ENCODE results near the gene SERPINB6. TPM values are rescaled to one million over a fixed set of nuclear protein-coding genes. Genes with fewer than 3 reads are reported as not detected.
"Not testable (repeated sequence)": the region's sequence is repeated elsewhere in the genome, so short reads cannot be mapped to it uniquely, and the experiment has no call there.

Gene SERPINB6
- total RNA-seq, 1 donor from 2014 or later: 128 TPM

DNA sequence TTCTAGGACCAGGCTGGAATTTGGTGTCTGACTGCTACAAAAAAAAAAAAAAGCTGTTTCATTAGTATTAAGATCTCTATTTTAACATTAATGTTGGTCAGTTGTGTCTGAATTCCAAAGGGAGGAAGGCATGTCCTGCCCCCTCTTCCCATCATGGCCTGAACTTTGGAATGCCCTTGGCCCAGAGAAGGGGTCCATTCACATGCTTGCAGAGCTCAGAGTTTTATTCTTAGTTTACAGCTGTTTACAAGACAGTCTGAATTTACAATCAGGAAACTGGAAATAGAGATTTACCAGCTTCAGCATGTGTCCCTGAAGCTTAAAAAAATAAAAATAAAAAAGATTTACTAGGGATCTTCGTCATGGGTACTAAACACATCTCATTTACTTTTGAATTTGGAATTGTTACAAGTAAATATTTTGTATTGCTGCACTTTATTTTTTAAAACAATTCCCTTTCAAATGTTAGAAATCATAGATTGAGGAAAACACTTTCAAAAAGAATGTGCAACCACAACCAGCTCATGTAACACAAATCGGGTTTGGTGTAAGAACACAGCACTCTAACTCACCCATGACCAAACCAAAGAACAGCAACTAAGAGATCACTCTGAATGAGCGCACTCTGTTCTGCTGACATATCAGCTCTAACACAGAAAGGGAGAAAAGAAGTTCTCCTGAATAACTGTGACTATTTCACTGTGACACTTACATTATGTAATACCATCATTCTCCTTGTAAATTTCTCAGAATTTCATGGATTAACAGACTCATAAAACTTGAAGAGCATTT lies 6.6 kb upstream of the SERPINB6 start:
- peak; percentile 61 for DNase-seq (ENCODE audit: low read depth)

DNA sequence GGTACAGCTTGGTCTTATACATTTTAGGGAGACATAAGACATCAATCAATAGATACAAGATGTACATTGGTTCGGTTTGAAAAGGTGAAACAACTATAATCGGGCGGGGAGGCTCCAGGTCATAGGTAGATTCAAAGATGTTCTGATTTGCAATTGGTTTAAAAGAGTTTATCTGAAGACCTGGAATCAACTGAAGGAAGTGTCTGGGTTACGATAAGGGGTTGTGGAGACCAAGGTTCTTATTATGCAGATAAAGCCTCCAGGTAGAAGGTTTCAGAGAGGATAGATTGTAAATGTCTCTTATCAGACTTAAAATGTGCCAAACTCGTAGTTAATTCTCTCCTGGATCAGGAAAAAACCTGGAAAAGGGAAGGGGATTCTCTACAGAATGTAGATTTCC lies 5.9 kb upstream of the SERPINB6 start:
- DNase-seq (ENCODE audit: low read depth): no peak

DNA sequence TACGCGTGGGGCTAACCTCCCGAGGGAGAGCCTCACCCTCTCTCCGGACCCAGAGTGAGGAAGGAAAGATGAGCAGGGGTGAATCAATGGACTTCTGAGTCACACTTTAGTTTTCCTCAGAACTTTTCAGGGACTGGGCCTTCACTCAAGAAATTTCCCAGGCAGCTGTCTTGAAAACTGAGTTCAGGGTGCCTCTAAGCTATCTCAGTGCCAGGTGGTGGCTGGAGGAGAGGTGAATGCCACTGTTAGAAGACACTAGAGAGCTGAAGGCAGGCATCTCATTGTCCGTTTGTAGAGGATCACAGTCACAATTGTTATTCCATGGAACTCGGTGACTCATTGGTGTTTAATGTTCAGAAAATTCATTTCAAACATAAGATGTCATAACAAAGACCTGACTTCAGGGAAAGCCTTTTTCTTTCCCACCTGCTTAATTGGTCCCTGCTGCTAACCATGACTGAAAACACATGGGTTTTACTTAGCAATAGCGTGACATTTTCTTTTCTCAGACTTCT lies 5.3 kb upstream of the SERPINB6 start:
- peak; percentile 78 for DNase-seq (ENCODE audit: low read depth)

DNA sequence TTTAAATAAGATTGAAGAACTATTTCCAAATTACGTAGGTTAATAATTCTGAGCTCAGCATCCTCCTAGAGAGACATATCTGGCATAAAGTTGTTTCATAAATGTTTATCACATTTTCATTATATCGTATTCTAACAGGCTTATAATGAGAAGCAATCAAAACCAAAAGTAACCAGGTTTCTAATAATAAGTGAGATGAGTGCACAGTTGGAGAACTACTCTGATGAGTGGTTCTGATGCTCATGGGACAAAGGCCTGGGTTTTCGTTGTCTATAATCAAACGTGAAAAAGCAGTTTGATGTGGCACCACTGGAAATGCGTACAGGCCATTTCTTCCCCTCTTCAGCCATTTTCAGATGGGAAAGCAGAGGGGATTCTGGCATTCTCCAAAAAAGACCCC lies 4.7 kb upstream of the SERPINB6 start:
- DNase-seq (ENCODE audit: low read depth): no peak

DNA sequence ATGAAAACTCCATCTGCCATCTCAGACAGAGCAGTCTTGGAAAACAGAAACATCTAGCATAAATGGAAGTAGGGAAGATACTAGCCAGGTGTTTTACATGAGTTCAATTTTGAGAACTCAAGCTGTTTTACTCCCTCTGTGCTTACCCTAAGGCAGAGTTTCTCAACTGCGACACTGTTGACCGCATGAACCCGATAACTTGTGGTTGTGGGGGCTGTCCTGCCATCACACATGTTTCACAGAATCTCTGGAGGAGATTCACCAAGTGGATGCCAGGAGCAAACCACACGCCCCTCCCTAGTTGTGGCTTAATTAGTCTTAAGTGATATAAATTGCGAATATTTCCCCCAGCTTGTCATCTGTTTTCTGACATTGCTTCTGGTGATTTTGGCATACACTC lies 2.3 kb upstream of the SERPINB6 start:
- peak; percentile 64 for DNase-seq (ENCODE audit: low read depth)

- DNase-seq (ENCODE audit: low read depth): not testable (repeated sequence)
These were observed 1.8 kb upstream of the SERPINB6 start for GRCh38 chr6:2973180-2973579.

GRCh38 chr6:2972685-2973084 lies 1.3 kb upstream of the SERPINB6 start:
- DNase-seq (ENCODE audit: low read depth): not testable (repeated sequence)

- not testable (repeated sequence) for DNase-seq (ENCODE audit: low read depth)
These were observed 786 bp upstream of the SERPINB6 start for GRCh38 chr6:2972219-2972487.

GRCh38 chr6:2970753-2971419 lies 481 bp downstream of the SERPINB6 start:
- DNase-seq (ENCODE audit: low read depth): peak; percentile 70

GRCh38 chr6:2970034-2970685 lies 1.2 kb downstream of the SERPINB6 start:
- peak; percentile 18 for DNase-seq (ENCODE audit: low read depth)

DNA sequence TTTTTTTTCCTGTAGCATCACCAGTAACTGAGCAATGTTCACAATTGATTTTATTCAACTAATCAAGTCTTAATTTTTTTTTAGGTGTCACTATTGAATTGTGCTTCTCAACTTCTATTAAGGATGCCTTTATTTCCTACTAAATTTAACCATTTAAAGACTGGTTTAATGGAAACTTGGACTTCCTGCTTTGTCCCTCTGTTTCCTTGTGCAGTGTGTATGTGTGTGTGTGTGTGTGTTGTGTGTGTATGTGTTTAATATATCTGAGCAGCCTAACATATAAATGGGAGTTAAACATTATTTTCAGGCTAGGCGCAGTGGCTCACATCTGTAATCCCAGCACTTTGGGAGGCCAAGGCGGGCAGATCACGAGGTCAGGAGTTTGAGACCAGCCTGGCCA lies 1.8 kb downstream of the SERPINB6 start:
- no peak for DNase-seq (ENCODE audit: low read depth)

DNA sequence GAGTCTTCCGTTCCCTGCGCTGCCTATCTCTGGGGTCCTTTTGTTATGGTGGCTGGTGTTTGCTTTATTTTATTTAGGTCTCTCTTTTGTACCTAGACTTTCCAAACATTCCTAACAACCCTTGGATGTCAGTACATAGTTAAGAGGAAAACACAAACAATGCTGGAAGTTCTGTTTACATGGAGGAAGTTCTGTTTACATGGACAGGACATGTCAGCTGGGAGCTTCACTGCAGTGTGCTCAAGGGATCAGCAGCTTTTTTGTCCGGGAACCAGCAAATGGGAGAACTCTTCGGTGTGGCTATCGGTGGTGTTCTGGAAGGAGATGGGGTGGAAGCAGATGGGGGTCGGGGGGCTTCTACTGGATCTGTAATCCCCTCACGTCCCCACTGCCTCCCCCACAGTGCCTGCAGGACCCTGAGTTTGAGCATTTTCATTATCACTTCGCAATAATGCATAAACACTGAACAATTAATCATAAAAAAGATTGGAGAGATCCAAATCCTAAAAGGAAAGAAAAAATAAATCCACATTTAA lies 2.7 kb downstream of the SERPINB6 start:
- no peak for DNase-seq (ENCODE audit: low read depth)

DNA sequence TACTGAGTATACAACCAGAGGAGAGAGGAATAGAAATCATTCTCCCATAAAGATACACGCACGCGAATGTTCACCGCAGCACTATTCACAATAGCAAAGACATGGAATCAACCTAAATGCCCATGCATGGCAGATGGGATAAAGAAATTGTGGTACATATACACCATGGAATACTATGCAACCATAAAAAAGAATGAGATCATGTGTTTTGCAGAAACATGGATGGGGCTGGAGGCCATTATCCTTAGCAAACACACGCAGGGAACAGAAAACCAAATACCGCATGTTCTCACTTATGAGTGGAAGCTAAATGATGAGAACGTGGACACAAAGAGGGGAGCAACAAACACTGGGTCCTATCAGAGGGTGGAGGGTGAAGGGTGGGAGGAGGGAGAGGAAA lies 3.4 kb downstream of the SERPINB6 start:
- DNase-seq (ENCODE audit: low read depth): no peak

DNA sequence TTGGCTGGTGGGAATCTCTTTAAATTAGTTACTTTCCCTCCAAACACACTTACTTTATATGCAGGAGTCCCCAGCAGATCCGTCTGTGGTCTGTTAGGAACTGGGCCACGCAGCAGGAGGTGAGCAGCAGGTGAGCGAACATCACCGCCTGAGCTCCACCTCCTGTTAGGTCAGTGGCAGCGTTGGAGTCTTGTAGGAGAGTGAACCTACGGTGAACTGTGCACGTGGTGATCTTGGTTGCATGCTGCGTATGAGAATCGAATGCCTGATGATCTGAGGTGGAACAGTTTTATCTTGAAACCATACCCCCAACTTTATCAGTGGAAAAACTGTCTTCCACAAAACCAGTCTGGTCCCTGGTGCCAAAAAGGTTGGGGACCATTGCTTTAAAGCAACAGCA lies 5.0 kb downstream of the SERPINB6 start:
- no peak for DNase-seq (ENCODE audit: low read depth)

- no peak for DNase-seq (ENCODE audit: low read depth)
These were observed 6.4 kb downstream of the SERPINB6 start for GRCh38 chr6:2964793-2965505.

- no peak for DNase-seq (ENCODE audit: low read depth)
These were observed 7.6 kb downstream of the SERPINB6 start for GRCh38 chr6:2963756-2964155.

GRCh38 chr6:2962636-2963035 lies 8.7 kb downstream of the SERPINB6 start:
- no peak for DNase-seq (ENCODE audit: low read depth)

GRCh38 chr6:2962004-2962403 lies 9.4 kb downstream of the SERPINB6 start:
- DNase-seq (ENCODE audit: low read depth): no peak

GRCh38 chr6:2961506-2961905 lies 9.9 kb downstream of the SERPINB6 start:
- no peak for DNase-seq (ENCODE audit: low read depth)

DNA sequence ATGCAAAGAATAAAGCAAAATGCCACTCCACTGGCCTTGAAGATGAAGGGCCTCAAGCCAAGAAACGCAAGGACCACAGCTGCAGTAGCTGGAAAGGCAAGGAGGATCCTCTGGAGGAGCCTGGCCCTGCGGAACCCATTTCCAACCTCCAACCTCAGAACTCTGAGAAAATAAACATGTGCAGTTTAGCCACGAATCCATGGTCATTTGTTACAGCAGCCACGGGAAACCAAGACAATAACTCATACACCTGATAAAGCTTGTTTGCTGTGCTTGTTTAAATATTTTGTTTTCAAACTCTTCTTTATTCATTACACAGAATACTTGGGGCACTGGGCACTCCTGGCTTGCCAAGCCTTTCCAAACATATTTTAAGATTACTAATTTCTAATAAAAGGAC lies 10.4 kb downstream of the SERPINB6 start:
- DNase-seq (ENCODE audit: low read depth): no peak

Data from myocyte (in vitro differentiated cells).